Stimulated activated CD8-positive, alpha-beta memory T cell treated with anti-CD3 and anti-CD28 coated beads, Interleukin-12 subunit alpha, Interleukin-12 subunit beta, amount 100 ng/mL, for 24 hours (primary cell): ENCODE results near the gene SETD7.
"Not testable (repeated sequence)": the region's sequence is repeated elsewhere in the genome, so short reads cannot be mapped to it uniquely, and the experiment has no call there.

ENCODE experiments used
- DNase-seq: peaks from one replicate; pipeline ENCODE4 v3.0.0-alpha.2; 2020; ENCODE audit errors: extremely low read depth

The SETD7 gene

DNA sequence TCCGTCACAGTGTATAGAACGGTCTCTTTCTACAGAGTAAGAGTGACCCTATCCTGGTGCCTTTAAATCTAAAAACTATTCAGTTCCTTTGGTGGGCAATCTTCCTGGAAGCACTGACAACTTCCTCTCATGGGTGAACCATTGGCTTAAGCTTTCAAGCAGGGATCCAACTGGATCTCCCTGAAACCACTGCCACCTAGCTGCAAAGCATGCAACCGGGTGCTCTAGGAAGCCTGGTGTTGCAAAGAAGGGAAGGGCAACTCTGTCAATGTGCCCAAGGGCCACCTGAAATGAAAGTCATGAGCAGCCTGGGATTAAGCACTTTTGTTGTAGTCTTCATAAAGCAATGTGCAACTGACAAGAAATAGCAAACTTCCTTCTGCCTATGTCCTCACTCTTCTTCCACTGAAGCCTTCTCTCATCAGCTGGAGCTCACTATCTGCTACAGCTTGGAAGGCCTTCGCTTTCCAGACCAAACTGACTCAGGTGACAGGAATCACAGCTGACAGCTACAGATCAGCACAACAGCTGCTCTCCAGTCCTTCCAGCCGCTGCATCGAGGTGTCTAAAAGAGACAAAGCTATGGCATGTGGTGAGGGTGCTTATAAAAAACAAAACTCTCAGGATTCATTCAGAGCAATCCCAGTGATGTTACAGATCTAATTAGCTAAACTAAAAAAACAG lies 46.1 kb downstream of the SETD7 start:
- no peak for DNase-seq

DNA sequence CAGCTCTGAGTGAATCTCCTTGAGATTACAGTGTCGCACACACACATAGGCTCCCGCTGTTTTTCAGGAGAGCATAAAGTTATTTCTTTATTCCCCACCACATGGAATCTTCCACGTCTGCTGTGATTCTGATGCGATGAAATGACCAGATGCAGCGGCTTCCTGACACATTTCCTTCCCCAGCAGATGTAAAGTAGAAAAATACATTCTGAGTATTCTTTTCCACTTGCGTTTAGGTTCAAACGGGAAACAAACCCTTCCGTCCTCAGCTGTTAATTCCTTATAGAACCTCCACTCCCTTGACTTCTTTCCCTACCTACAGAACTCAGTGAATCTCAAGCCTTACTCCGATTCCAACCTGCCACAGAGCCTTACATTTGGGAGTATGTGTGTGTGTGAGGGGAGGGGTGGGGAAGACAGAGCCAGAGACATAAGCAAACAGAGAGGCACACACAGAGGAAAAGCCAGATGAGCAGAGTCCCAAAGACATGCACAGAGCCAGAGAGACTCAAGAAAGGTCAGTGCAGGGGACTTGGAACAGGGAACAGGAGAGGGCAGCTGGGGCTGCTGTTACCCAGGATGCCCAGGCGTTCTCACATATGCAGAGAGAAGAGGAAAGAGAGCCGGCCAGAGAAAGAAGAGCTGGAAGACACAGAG lies 47.3 kb downstream of the SETD7 start:
- no peak for DNase-seq

DNA sequence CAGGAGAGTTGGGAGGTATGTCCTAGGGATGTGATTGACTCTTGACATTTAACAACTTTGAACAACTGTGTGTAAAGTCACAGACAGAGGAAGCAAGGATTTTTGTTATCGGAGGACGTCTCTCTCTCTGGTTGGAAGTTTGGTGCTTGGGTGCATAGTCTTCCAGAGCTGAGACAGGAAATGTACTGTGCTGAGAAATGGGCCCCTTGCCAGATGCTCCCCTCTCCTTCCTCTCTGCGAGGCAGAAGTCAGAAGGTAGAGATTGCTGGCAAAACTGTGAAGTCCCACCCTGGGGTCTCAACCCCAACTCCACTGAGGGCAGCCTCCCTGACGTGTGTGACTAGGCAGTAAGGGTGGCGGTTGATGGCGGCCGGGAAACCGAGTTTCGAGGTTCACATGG lies 49.2 kb downstream of the SETD7 start:
- DNase-seq = no peak

DNA sequence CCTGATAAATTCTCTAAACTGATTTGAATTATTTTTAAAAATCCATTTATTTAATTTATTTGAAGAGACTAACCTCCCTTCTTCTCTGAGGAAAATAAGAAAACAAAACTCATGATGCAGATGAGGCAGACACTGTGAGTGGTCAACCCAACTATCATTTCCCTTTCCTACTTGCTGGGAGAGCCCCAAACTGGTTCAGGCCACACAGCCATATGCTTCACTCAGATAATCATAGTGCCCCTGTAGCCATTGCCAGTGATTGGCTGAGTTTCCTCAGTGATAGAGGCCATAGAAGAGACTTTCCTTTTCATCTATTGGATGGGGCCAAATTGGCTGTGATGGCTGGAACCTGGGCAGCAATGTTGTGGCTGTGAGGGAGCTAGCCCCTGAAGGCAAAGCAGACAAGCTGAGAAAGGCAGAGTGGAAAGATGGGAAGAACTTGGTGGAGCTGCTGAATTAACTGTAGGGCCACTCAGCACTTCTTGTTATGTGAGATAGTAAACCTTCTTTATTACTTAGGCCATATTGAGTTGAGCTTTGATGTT lies 52.3 kb downstream of the SETD7 start:
- DNase-seq = no peak

DNA sequence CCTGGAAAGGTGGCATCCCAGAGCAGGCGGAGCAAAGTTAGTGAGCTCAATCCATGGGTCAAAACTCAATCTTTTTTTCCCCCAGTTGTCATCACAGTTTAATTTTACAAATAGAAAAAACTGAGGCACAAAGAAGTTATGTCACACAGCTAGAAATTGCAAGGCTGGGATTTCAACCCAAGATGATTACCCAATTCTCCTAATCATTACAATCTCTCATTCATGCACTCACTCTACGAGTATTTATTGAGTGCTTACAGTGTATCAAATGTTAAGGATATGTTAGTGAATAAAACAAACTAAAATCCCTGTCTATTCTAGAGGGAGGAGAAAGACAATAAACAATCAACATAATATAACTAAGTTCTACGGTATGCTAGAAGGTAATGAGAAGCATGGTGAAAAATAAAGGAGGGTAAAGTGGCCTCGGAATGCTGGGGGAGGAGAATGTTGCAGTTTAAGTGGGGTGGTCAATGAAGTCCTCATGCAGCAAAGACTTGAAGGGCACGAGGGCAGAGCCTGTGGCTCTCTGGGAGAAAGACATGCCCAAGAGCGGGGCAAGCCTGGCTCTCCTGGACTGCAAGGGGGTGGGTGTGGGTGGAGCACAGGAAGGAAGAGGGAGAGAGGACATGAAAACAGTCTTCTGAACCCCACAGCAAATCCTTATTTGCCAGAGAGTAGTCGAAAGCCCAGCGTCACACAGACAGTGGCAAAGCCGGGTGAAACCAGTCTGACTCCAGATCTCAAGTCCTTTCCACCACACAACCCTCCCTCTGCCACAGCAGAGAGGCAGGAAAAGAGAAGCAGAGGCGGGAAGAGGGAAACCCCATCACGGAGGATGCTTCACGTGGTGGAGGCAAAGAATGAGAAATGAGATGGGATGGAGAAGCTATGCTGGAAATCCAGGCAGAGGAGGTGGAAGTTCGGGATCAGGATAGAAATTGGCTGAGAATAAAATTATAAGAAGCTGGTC lies 53.8 kb downstream of the SETD7 start:
- no peak for DNase-seq

DNA sequence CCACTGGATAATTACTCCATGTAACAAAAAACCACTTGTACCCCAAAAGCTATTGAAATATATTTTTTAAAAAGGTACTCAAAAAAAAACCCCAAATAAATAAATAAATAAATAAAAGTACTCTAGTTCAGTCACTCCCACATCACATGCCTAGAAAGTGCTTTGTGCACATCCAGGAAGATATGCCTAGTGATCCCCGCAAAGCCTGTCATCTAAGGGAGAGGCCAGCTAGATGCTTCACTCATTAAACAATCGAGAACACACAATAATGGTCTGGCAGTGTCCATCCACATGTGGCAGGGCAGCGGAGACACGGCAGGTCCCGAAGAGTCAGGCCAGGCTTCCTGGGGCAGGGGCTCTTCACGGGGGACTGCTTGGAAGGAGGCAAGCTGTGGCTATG lies 54.5 kb downstream of the SETD7 start:
- DNase-seq = no peak

DNA sequence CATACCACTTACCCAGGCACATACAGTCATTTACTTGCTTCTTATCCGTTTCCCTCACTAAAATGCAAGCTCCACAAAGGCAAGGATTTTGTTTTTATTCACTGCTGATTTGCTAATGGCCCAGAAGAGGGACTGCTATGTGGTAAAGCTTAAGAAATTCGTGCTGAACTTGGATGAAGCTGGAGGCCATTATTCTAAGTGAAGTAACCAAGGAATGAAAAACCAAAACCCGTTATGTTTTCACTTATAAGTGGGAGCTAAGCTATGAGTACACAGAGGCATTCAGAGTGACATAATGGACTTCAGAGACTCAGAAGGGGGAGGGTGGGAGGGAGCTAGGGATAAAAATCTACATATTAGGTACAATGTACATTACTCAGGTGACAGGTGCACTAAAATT lies 54.9 kb downstream of the SETD7 start:
- no peak for DNase-seq

DNA sequence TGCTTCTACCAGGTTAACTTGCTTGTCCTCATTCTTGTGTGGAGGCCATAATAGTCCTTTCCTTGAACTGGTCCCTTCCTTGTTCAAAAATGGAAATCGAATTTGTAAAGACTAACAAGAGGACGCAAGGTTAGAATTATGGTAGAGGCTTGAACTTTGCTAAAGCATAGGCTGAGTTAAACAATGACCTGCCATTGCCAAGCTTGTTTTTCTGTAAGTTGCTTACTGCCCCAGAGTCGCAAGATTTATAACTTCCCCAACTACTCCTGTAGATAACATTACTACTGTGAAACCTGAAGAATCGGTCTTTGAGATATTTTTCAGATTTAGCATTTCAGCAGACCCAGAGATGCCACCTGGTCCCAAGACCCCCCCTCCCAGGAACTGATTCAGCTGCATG lies 56.8 kb downstream of the SETD7 start:
- DNase-seq = no peak

DNA sequence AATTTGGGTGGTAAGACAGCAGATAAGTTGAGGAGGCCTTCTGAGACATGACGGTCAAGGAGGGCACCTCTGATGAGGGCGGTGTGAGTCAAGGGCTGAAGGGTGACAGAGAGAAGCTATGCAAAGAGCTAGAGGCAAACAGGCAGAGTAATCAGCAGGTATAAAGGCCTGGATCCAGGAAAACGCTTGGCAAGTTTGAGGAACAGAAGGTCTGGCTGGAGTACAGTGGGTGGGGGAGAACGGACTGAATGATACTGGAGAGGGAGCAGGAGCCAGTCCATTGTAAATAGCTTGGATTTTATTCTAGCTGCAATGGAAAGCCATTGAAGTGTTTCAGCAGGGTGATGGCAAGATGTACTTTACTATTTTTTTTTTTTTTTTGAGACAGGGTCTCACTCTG lies 62.8 kb downstream of the SETD7 start:
- DNase-seq = no peak

DNA sequence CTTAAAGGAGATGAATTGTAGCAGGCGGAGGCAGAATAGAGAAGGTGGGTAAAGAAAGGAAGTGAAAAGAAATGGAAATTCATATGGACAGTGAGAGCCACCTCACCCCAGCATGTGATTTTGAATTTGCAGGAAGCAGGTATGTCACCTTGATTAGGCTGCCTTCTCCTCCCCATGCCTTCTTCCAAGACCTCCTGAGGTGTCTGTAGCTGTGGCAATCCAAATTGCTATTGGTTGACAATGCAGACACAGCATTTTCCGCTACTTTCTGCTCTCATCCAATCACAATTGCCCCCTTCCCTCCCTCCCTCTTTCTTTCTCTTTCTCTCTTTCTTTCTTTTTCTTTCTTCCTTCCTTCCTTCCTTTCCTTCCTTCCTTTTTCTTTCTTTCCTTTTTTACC lies 63.6 kb downstream of the SETD7 start:
- no peak for DNase-seq

DNA sequence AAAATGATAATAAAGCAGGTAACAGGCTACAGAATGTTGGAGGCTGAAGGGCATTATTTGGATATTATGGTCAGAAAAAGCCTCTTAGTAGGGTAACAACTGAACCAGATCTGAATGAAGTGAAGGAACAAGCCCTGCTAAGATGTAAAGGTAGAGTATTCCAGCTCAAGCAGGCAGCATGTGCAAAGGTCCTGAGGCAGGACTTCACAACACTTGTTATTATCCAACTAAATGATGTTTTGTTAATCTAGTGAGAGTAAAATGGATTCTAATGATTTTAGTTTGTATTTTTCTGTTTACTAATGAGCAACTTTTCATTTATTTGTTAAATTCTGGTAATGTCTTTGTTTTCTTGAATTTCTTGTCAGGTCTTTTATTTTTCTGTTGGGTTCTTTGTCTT lies 66.4 kb downstream of the SETD7 start:
- DNase-seq = no peak

DNA sequence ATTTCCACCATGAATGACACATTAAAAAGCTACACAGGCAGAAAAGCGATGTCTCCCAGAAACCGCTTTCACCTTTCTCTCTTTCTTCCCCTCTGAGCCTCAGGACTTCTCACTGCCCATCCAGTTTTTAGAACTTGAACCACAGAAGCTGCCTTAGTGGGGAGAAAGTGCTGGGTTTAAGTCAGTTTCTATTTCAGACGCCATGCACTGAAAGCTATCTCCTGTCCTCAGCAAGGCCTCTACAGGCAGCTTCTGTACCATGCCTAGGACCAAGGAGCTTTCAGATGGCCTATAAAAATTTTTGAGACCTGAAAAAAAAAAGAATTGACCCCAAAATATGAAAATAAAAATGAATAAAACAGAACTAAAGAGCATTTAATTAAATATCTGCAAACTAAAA lies 67.6 kb downstream of the SETD7 start:
- DNase-seq = no peak

DNA sequence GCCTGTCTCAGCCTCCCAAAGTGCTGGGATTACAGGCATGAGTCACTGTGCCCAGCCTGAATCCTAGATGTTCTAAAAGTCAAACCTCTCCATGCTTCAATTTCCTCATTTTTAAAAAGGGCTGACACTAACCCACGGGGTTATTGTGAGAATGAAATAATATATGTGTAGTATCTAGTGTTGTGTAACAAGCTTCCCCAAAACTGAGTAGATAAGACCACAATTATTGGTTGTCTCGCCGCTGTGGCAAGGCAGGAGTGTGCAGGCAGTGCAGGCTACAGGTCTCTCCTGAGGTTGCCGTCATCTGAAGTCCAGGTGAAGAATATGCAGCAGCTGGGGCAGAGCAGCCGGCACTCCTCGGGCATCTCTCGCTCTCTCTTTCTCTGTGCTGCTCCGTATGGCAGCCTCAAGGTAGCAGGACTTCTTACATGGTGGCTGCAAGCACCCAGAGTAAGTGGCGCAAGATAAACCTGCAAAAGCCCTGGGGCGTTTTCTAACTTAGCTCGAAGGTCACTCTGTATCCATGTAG lies 71.2 kb downstream of the SETD7 start:
- DNase-seq = no peak

DNA sequence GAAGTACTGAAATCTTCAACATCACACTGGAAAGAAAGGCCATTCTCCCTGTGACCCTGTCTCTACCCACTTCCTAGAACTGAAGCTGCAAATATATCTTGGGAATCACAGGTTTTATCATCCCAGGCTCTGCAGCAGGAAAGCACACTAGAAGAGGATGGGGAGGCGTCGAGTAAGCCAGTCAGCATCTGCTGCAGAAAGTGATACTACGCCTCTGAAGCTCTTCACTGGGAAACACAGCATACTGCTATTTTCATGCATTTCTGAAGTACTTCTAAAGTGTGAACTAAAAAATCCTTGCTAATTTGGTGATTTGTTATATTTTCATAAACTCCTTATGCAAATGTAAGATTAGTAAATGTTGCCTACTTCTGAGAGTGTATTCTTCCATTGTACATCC lies 73.0 kb downstream of the SETD7 start:
- no peak for DNase-seq

DNA sequence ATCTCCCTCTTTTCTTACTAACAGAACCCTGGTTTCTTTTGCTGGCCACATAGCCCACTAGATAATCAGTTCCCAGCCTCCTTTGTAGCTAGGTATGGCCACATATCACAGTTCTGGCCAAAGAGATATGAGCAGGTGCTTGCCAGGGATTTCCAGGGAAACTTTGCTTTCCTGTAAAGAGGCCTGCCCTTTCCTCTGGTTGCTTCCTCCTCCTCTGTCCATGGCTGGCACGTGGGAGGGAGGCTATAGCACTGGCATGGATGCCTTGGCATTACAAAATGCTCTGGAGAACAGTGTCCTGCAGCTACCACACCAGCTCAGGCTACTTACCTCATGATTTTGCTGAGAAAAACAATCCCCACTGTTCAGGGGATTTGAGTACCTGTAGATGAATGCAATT lies 74.6 kb downstream of the SETD7 start:
- no peak for DNase-seq

DNA sequence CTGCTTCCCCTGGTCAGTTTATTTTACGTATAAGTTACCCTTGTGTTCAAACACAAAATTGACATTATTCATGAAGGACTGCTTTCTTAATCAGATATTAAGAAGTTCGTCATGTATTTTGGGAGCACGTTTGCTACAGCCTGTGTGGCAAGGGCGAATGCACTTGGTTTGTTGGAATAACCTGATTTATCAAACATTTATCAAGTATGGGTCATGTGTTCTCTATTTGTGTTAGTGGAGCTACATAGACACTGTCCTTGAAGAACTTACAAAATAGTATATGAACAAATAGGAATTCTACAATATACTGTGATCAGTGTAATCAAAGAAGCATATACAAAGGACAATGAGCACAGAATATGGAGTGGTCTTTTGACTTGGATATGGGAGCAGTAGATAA lies 79.7 kb downstream of the SETD7 start:
- DNase-seq = no peak

DNA sequence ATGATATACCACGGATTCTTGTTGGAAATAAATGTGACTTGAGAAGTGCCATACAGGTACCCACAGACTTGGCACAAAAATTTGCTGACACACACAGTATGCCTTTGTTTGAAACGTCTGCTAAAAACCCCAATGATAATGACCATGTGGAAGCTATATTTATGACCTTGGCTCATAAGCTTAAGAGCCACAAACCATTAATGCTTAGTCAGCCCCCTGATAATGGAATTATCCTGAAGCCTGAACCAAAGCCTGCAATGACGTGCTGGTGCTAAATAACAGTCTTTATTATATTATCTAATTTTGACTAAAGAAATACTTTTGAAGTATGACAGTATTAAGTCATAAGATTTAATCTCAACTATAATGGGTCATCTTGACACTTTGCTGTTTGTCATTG lies 83.2 kb downstream of the SETD7 start:
- DNase-seq = no peak

DNA sequence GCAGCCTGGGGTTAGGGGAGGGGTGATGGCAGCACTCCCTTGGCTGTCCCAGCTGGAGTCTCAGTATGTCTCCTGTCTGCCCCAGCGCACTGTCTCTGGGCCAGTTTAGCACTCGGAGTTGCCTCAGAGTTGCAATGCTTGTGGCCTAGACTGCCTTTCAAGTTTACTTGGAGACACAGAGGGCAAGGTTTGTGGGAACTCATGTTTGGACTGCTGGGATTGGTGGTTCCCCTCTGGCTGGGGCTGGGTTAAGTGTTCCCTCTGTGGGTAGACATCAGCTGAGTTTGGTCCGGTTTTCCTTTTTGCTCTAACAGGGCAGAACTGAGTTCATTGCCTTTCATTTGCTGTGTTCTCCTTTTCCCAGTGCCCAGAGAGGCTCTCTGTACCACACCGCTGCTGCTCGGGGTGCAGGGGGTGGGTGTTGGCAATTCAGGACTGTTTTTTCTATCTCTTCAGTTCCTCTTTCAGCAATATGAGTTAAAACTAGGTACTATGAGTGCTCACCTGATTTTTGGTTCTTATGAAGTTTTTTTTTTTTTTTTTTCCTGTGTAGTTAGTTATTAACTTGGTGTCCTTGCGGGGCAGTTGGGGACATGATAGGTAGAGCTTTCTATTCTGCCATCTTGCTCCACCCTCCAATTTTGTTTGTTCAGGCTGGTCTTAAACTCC lies 84.9 kb downstream of the SETD7 start:
- DNase-seq = no peak

DNA sequence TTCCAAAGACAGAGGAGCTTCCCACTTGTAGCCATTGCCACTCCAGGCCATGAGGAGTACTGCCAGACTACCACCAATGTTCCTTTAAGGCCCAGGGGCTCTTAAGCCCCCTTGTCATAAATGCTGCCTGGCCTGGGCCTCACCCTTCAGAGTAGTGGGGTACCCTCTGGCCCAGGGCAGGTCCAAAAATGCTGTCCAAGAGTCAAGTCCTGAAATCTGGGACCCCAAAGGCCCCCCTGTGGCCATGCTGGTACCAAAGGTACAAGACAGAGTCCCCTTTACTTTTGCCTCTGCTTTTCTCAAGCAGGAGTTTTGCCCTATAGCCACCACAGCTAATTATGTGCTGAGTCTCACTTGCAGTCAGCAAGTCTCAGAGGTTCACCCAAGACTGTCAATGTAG lies 85.7 kb downstream of the SETD7 start:
- no peak for DNase-seq

DNA sequence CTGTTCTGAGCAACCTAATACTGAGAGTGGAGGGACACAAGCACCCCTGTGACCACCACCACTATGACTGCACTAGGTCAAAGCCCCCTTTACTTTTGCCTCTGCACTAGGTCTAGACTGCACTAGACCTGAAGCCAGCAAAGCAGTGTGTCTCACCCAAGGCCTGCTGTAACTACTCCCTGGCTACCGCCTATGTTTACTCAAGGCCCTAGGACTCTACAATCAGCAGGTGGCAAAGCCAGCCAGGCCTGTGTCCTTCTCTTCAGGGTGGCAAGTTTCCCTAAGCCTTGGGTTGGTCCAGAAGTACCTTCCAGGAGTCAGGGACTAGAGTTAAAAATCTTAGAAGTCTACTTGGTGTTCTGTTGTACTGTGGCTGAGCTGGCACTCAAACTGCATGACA lies 86.2 kb downstream of the SETD7 start:
- DNase-seq = no peak

DNA sequence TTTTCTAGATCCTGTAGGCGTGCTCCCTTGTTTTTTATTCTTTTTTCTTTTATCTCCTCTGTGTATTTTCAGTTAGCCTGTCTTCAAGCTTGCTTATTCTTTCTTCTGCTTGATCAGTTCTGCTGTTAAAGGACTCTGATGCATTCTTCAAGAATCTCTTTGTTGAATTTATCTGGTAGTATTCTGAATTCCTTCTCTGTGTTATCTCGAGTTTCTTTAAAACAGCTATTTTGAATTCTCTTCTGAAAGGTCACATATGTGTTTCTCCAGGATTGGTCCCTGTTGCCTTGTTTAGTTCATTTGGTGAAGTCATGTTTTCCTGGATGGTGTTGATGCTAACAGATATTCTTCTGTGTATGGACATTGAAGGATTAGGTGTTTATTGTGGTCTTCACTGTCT lies 86.8 kb downstream of the SETD7 start:
- no peak for DNase-seq

DNA sequence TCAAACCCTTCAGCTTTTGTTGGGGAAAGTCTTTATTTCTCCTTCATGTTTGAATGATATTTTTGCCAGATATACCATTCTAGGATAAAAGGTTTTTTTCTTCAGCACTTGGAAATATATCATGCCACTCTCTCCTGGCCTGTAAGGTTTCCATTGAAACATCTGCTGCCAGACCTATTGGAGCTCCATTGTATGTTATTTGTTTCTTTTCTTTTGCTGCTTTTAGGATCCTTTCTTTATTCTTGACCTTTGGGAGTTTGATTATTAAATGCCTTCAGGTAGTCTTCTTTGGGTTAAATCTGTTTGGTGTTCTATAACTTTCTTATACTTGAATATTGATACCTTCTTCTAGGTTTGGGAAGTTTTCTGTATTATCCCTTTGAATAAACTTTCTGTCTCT lies 87.3 kb downstream of the SETD7 start:
- not testable (repeated sequence) for DNase-seq
